H1 (cell line): ENCODE measurements around the gene WLS. TPM values are rescaled to one million over a fixed set of nuclear protein-coding genes. Genes with fewer than 3 reads are reported as not detected.

ENCODE experiments used
- CTCF ChIA-PET: fragments of 300-600 bp; sonication (Branson Sonifier 250); formaldehyde crosslinking; loops from one replicate; lab custom pipeline; 2021; ENCODE audit not compliant: partially characterized antibody; lab: Charles Lee
- POLR2A ChIA-PET: fragments of 300-600 bp; sonication (Branson Sonifier 250); formaldehyde crosslinking; loops from one replicate; lab custom pipeline; 2021; ENCODE audit warnings: inconsistent platforms; ENCODE audit not compliant: partially characterized antibody; lab: Charles Lee
- DNase-seq, 2 experiments: peaks; one replicate each; pipeline versions ENCODE4 v3.0.0 to v3.0.0-alpha.2; 2010 to 2022; ENCODE audit warnings: low spot score in 2 of 2, low read depth in 1 of 2, mixed read lengths in 1 of 2
- FAIRE-seq: peaks from 2 replicates; lab custom pipeline; 2011; peaks lifted over from hg19 to GRCh38; lab: Jason Lieb, UNC
- H2AFZ ChIP-seq: 2 replicates; pipeline ENCODE4 v1.8.1; 2012; ENCODE audit warnings: low read length, inconsistent platforms
- H2AK5ac ChIP-seq: 2 replicates; pipeline ENCODE4 v1.6.1; 2013; ENCODE audit warnings: low read depth, low read length
- H2BK120ac ChIP-seq: replicated peaks from 2 replicates; pipeline ENCODE3; 2013; ENCODE audit warnings: low read depth, low read length, inconsistent platforms
- H2BK12ac ChIP-seq: 2 replicates; pipeline ENCODE4 v1.6.1; 2013; ENCODE audit warnings: low read depth, low read length
- H2BK15ac ChIP-seq: 2 replicates; pipeline ENCODE4 v1.6.1; 2013; ENCODE audit warnings: low read length
- H2BK20ac ChIP-seq: 2 replicates; pipeline ENCODE4 v1.6.1; 2013; ENCODE audit warnings: low read length
- H2BK5ac ChIP-seq: 2 replicates; pipeline ENCODE4 v1.6.1; 2013; ENCODE audit warnings: low read depth, low read length
- H3K14ac ChIP-seq: 2 replicates; pipeline ENCODE4 v1.6.1; 2013; ENCODE audit warnings: inconsistent platforms; ENCODE audit not compliant: insufficient read length
- H3K18ac ChIP-seq: 2 replicates; pipeline ENCODE4 v1.6.1; 2013; ENCODE audit warnings: low read length; ENCODE audit errors: extremely low read depth
- H3K23ac ChIP-seq: 2 replicates; pipeline ENCODE4 v1.6.1; 2013; ENCODE audit warnings: inconsistent platforms; ENCODE audit not compliant: insufficient read length
- H3K23me2 ChIP-seq: 2 replicates; pipeline ENCODE4 v1.6.1; 2013; ENCODE audit warnings: low read depth, low read length
- H3K27ac ChIP-seq: 2 replicates; pipeline ENCODE4 v1.6.1; 2011; ENCODE audit warnings: low read depth, low read length, inconsistent platforms
- H3K27me3 ChIP-seq, 4 experiments: replicated peaks in 1 of 4; 1 replicate in 1 of 4; 2 replicates in 3 of 4; pipeline versions ENCODE4 v1.6.1 to v1.8.1; 2011 to 2013; ENCODE audit warnings: low read length in 3 of 4, mild to moderate bottlenecking in 3 of 4, inconsistent platforms in 2 of 4, mixed read lengths in 2 of 4, moderate library complexity in 1 of 4; ENCODE audit not compliant: control insufficient read depth in 3 of 4, insufficient read depth in 3 of 4; ENCODE audit errors: extremely low read depth in 1 of 4
- H3K36me3 ChIP-seq, 4 experiments: 2 replicates each; pipeline versions ENCODE4 v1.6.1 to v1.8.1; 2011 to 2013; ENCODE audit warnings: mild to moderate bottlenecking in 4 of 4, low read length in 3 of 4, moderate library complexity in 2 of 4, control low read depth in 1 of 4, inconsistent platforms in 1 of 4; ENCODE audit not compliant: insufficient read depth in 4 of 4, control insufficient read depth in 2 of 4
- H3K4ac ChIP-seq: replicated peaks from 2 replicates; pipeline ENCODE3; 2013; ENCODE audit warnings: low read length, low read depth, mixed read lengths, inconsistent platforms; ENCODE audit not compliant: insufficient read length
- H3K4me1 ChIP-seq, 4 experiments: replicated peaks in 1 of 4; 1 replicate in 1 of 4; 2 replicates in 3 of 4; pipeline versions ENCODE4 v1.6.1 to v1.8.1; 2011 to 2013; ENCODE audit warnings: low read length in 3 of 4, inconsistent platforms in 2 of 4, mixed read lengths in 1 of 4; ENCODE audit not compliant: insufficient read depth in 4 of 4, control insufficient read depth in 3 of 4
- H3K4me2 ChIP-seq, 2 experiments: 2 replicates each; pipeline versions ENCODE4 v1.6.1 to v1.8.1; 2011 to 2013; ENCODE audit warnings: low read depth in 2 of 2, low read length in 2 of 2, control low read depth in 1 of 2, inconsistent platforms in 1 of 2, mild to moderate bottlenecking in 1 of 2; ENCODE audit not compliant: insufficient read depth in 1 of 2
- H3K4me3 ChIP-seq, 4 experiments: fragments of 200-600, 300-600 bp in 1 of 4; sonication (generic), shearing (Covaris generic), sonication (Bioruptor Twin) in 1 of 4; 2 replicates each; pipeline versions ENCODE4 v1.5.1 to v1.8.1; 2011 to 2016; ENCODE audit warnings: low read length in 4 of 4, low read depth in 3 of 4, control low read depth in 2 of 4, inconsistent platforms in 2 of 4, mild to moderate bottlenecking in 2 of 4, mixed read lengths in 1 of 4, moderate library complexity in 1 of 4; ENCODE audit not compliant: insufficient read depth in 2 of 4; ENCODE audit errors: extremely low read depth in 1 of 4
- H3K56ac ChIP-seq: replicated peaks from 2 replicates; pipeline ENCODE3; 2013; ENCODE audit warnings: low read depth, mild to moderate bottlenecking, mixed read lengths, low read length, inconsistent platforms; ENCODE audit not compliant: insufficient read length
- H3K79me1 ChIP-seq: 2 replicates; pipeline ENCODE4 v1.6.1; 2013; ENCODE audit warnings: low read depth, low read length, control low read depth
- H3K79me2 ChIP-seq, 2 experiments: 2 replicates each; pipeline versions ENCODE4 v1.6.1 to v1.8.1; 2012 to 2013; ENCODE audit warnings: low read length in 2 of 2, mild to moderate bottlenecking in 2 of 2, inconsistent platforms in 1 of 2; ENCODE audit not compliant: insufficient read depth in 2 of 2, control insufficient read depth in 1 of 2
- H3K9ac ChIP-seq, 4 experiments: replicated peaks in 1 of 4; 1 replicate in 1 of 4; 2 replicates in 3 of 4; pipeline versions ENCODE4 v1.6.1 to v1.8.1; 2011 to 2013; ENCODE audit warnings: low read depth in 3 of 4, low read length in 3 of 4, control low read depth in 2 of 4, mild to moderate bottlenecking in 2 of 4, moderate library complexity in 2 of 4, inconsistent platforms in 1 of 4; ENCODE audit errors: extremely low read depth in 1 of 4
- H3K9me3 ChIP-seq, 2 experiments: 2 replicates each; pipeline versions ENCODE4 v1.6.1 to v1.8.1; 2012 to 2013; ENCODE audit warnings: mild to moderate bottlenecking in 2 of 2, moderate library complexity in 2 of 2, control low read depth in 1 of 2, inconsistent platforms in 1 of 2, low read depth in 1 of 2, low read length in 1 of 2, mixed read lengths in 1 of 2; ENCODE audit not compliant: insufficient read depth in 2 of 2
- H4K20me1 ChIP-seq, 2 experiments: replicated peaks in 1 of 2; 2 replicates each; pipeline versions ENCODE3 to v1.8.1; 2011 to 2013; ENCODE audit warnings: inconsistent platforms in 2 of 2, low read length in 2 of 2, mild to moderate bottlenecking in 1 of 2; ENCODE audit not compliant: insufficient read depth in 2 of 2, control insufficient read depth in 1 of 2
- H4K5ac ChIP-seq: 2 replicates; pipeline ENCODE4 v1.6.1; 2013; ENCODE audit warnings: low read length, low read depth, mixed read lengths, inconsistent platforms; ENCODE audit not compliant: insufficient read length
- H4K8ac ChIP-seq: 2 replicates; pipeline ENCODE4 v1.8.0; 2013; ENCODE audit warnings: mild to moderate bottlenecking, moderate library complexity, low read length, inconsistent platforms; ENCODE audit not compliant: insufficient read depth; ENCODE audit errors: extremely low read depth
- H4K91ac ChIP-seq: replicated peaks from 2 replicates; pipeline ENCODE3; 2013; ENCODE audit warnings: low read length, mixed read lengths, inconsistent platforms; ENCODE audit not compliant: insufficient read length
- ATF2 ChIP-seq: IDR thresholded peaks from 2 replicates; pipeline ENCODE4 v1.6.1; 2012; ENCODE audit warnings: low read length, inconsistent platforms
- EP300 ChIP-seq, 2 experiments: IDR thresholded peaks; 1 replicate in 1 of 2; 2 replicates in 1 of 2; pipeline ENCODE4 v1.6.1; 2011 to 2012; ENCODE audit warnings: low read depth in 2 of 2, low read length in 2 of 2, mild to moderate bottlenecking in 2 of 2, borderline replicate concordance in 1 of 2, inconsistent platforms in 1 of 2, moderate library complexity in 1 of 2
- JUND ChIP-seq: IDR thresholded peaks from 2 replicates; pipeline ENCODE4 v1.6.1; 2011; ENCODE audit warnings: mild to moderate bottlenecking, improper control_type of control experiment, low read length
- KDM1A ChIP-seq: fragments of 200-600, 300-600 bp; sonication (generic); IDR thresholded peaks from 2 replicates; pipeline ENCODE4 v1.7.1; 2016; ENCODE audit warnings: mild to moderate bottlenecking, low read length, borderline replicate concordance
- POLR2A ChIP-seq, 2 experiments: IDR thresholded peaks; 1 replicate in 1 of 2; 2 replicates in 1 of 2; pipeline ENCODE4 v1.6.1; 2011; ENCODE audit warnings: low read depth in 2 of 2, low read length in 2 of 2, mild to moderate bottlenecking in 2 of 2; ENCODE audit errors: control extremely low read depth in 1 of 2
- TBP ChIP-seq: IDR thresholded peaks from 2 replicates; pipeline ENCODE4 v1.6.1; 2011; ENCODE audit warnings: low read depth, low read length, improper control_type of control experiment
- YY1 ChIP-seq: IDR thresholded peaks from 2 replicates; pipeline ENCODE4 v1.6.1; 2011; ENCODE audit warnings: low read depth, mild to moderate bottlenecking, low read length
- WGBS, 2 experiments: shearing (Covaris generic) in 1 of 2; methylation state at CpG; one replicate each; pipeline versions ENCODE4 v1.1.6 to v1.1.7; 2013 to 2015; ENCODE audit warnings: low lambda C conversion rate in 2 of 2, mixed read lengths in 2 of 2, inconsistent platforms in 1 of 2, low coverage in 1 of 2, missing lambda C conversion rate in 1 of 2; ENCODE audit not compliant: insufficient replicate concordance in 2 of 2, insufficient coverage in 1 of 2, insufficient read length in 1 of 2; ENCODE audit errors: extremely low coverage in 1 of 2, missing lambda C conversion rate in 1 of 2; 5-methylcytosine and 5-hydroxymethylcytosine counted together
- polyA plus RNA-seq, 7 experiments: library from polyadenylated mRNA; depleted of rRNA in 3 of 7; stranded (reverse) in 5 of 7; unstranded in 2 of 7; fragments of >200 nt in 5 of 7; fragments of 200-250 nt in 2 of 7; gene quantifications; 1 replicate in 5 of 7; 2 replicates in 1 of 7; 4 replicates in 1 of 7; pipeline versions ENCODE4 v1.2.1 to v1.2.3, GENCODE V29; 2011 to 2013; ENCODE audit warnings: missing spikeins in 2 of 7, mixed read lengths in 2 of 7
- total RNA-seq: library from RNA; stranded (reverse); fragmentation: NEBNext Ultra II Directional; extraction: Animal tissue kit (Norgen Biotek cat#: 25700); gene quantifications from 2 replicates; pipeline ENCODE4 v1.2.1, GENCODE V29; 2021
- TF ChIP-seq, protein P1 (sequence below): IDR thresholded peaks from 2 replicates; pipeline ENCODE4 v1.6.1; 2011; ENCODE audit warnings: low read depth, mild to moderate bottlenecking, low read length; ENCODE audit not compliant: insufficient read depth

The WLS gene
- total and polyA plus RNA-seq, 2 of the 8 experiments (the other 6 are each of a cell fraction or from before 2014, with no cell fraction given): 1.2 to 2.7 TPM

- H2BK12ac ChIP-seq: peak overlapping the region; percentile 3; the same call in 1 of the 2 replicates
- 0 out of 4 replicates have a peak overlapping the region, but pooled peaks of 1 of the 2 experiments have one; percentile 8 for H3K4me2 ChIP-seq
- no peak for DNase-seq
- H3K27ac ChIP-seq: no peak overlapping the region
- no peak overlapping the region for H2BK5ac ChIP-seq
- H3K23me2 ChIP-seq: no peaks in the 10 kb centered on the region
- H3K4me1 ChIP-seq: peaks cover 4 to 16% (median 7%) of the 10 kb centered on the region in 4 experiments; a peak in 5 of 7 replicates
- H2BK15ac ChIP-seq: no peak overlapping the region
- H3K79me2 ChIP-seq: no peaks in the 10 kb centered on the region
- H4K8ac ChIP-seq: no peak overlapping the region
- H3K4ac ChIP-seq: no peak overlapping the region
- no peaks in the 10 kb centered on the region for H3K9me3 ChIP-seq
- no peaks in the 10 kb centered on the region for H4K20me1 ChIP-seq
- no peaks in the 10 kb centered on the region for H3K27me3 ChIP-seq
- POLR2A ChIA-PET: no interaction called here
- no peak overlapping the region for H3K4me3 ChIP-seq
- H3K9ac ChIP-seq: no peak overlapping the region
- CTCF ChIA-PET: interaction anchor here (0.8 to 3.5 kb wide), 8 partner anchors 16 to 580 kb away, joined by 3 to 21 read pairs (median 8); no protein-coding TSS in a partner anchor
- no peak overlapping the region for H4K5ac ChIP-seq
- H2BK20ac ChIP-seq: no peak overlapping the region
- no peak overlapping the region; the same call in 1 of the 2 replicates for H3K18ac ChIP-seq
- H3K56ac ChIP-seq: no peak overlapping the region
- H3K79me1 ChIP-seq: no peaks in the 10 kb centered on the region
- FAIRE-seq: no peak
- 74% methylated on average over 5 of the region's 5 CpGs; no CpG with 5 or more reads in 1 of the 2 experiments for WGBS, 2 experiments
- H2AK5ac ChIP-seq: no peak overlapping the region; the same call in 1 of the 2 replicates
- H4K91ac ChIP-seq: no peak overlapping the region
- no peak overlapping the region for H3K14ac ChIP-seq
- TF ChIP-seq POLR2A (IDR thresholded peaks at IDR 0.05; ENCODE audit: control extremely low read depth in 1 of 2, low read depth in 2 of 2, low read length in 2 of 2) (no peak), JUND (no peak), ATF2 (no peak), TBP (no peak), KDM1A (no peak), YY1 (no peak), EP300 (IDR thresholded peaks at IDR 0.05; ENCODE audit: borderline replicate concordance in 1 of 2, low read depth in 2 of 2, low read length in 2 of 2) (no peak)
- TF ChIP-seq, protein P1, sequence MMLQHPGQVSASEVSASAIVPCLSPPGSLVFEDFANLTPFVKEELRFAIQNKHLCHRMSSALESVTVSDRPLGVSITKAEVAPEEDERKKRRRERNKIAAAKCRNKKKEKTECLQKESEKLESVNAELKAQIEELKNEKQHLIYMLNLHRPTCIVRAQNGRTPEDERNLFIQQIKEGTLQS: no peak
- H3K36me3 ChIP-seq: no peaks in the 10 kb centered on the region
- H2BK120ac ChIP-seq: no peak overlapping the region
- no peak overlapping the region for H3K23ac ChIP-seq
- no peak overlapping the region for H2AFZ ChIP-seq
Measured at GRCh38 chr1:68142036-68142435, 90.3 kb downstream of the WLS start.
